Astrocyte (in vitro differentiated cells and primary cell): ENCODE data around the gene RPP25L. TPM values are rescaled to one million over a fixed set of nuclear protein-coding genes. Genes with fewer than 3 reads are reported as not detected.

Experiments used
- DNase-seq: peaks from one replicate; pipeline ENCODE4 v3.0.0-alpha.2; 2010; ENCODE audit warnings: low read depth
- FAIRE-seq: peaks from 2 replicates; lab custom pipeline; 2011; peaks lifted over from hg19 to GRCh38; lab: Jason Lieb, UNC
- H2AFZ ChIP-seq: 2 replicates; pipeline ENCODE4 v1.6.0; 2012; ENCODE audit warnings: low read depth, low read length, inconsistent platforms
- H3K27ac ChIP-seq: 2 replicates; pipeline ENCODE4 v1.5.1; 2011; ENCODE audit warnings: low read depth, low read length, inconsistent platforms
- H3K27me3 ChIP-seq: 2 replicates; pipeline ENCODE4 v1.6.0; 2011; ENCODE audit warnings: low read length, inconsistent platforms; ENCODE audit not compliant: insufficient read depth
- H3K36me3 ChIP-seq: 2 replicates; pipeline ENCODE4 v1.5.1; 2011; ENCODE audit warnings: low read length, inconsistent platforms; ENCODE audit not compliant: insufficient read depth
- H3K4me1 ChIP-seq: 2 replicates; pipeline ENCODE4 v1.5.1; 2011; ENCODE audit warnings: low read length, inconsistent platforms; ENCODE audit not compliant: insufficient read depth
- H3K4me2 ChIP-seq: 2 replicates; pipeline ENCODE4 v1.6.0; 2012; ENCODE audit warnings: low read length, inconsistent platforms
- H3K4me3 ChIP-seq: 2 replicates; pipeline ENCODE4 v1.5.1; 2011; ENCODE audit warnings: low read depth, mild to moderate bottlenecking, low read length, inconsistent platforms; ENCODE audit not compliant: insufficient read depth
- H3K79me2 ChIP-seq: 2 replicates; pipeline ENCODE4 v1.6.0; 2012; ENCODE audit warnings: mild to moderate bottlenecking, low read length, inconsistent platforms; ENCODE audit not compliant: insufficient read depth
- H3K9ac ChIP-seq: 2 replicates; pipeline ENCODE4 v1.6.0; 2012; ENCODE audit warnings: mild to moderate bottlenecking, low read length, inconsistent platforms
- H3K9me3 ChIP-seq: 2 replicates; pipeline ENCODE4 v1.5.1; 2012; ENCODE audit warnings: low read depth, mild to moderate bottlenecking, low read length, inconsistent platforms; ENCODE audit not compliant: insufficient read depth
- H4K20me1 ChIP-seq: 2 replicates; pipeline ENCODE4 v1.6.0; 2012; ENCODE audit warnings: low read length, inconsistent platforms; ENCODE audit not compliant: insufficient read depth
- H3K27ac Mint-ChIP-seq: one replicate; pipeline ENCODE4 v1.8.0; 2021; ENCODE audit warnings: mild to moderate bottlenecking, mixed read lengths; ENCODE audit not compliant: unreplicated experiment
- H3K27me3 Mint-ChIP-seq: one replicate; pipeline ENCODE4 v1.8.0; 2021; ENCODE audit warnings: low read depth, mixed read lengths; ENCODE audit not compliant: unreplicated experiment
- H3K36me3 Mint-ChIP-seq: one replicate; pipeline ENCODE4 v1.8.0; 2021; ENCODE audit warnings: low read depth, mixed read lengths; ENCODE audit not compliant: unreplicated experiment
- H3K4me1 Mint-ChIP-seq: one replicate; pipeline ENCODE4 v1.8.0; 2021; ENCODE audit warnings: low read depth, mixed read lengths; ENCODE audit not compliant: unreplicated experiment
- H3K4me3 Mint-ChIP-seq: one replicate; pipeline ENCODE4 v1.8.0; 2021; ENCODE audit warnings: mild to moderate bottlenecking, moderate library complexity, mixed read lengths; ENCODE audit not compliant: unreplicated experiment
- H3K9me3 Mint-ChIP-seq: one replicate; pipeline ENCODE4 v1.8.0; 2021; ENCODE audit warnings: mild to moderate bottlenecking, mixed read lengths; ENCODE audit not compliant: unreplicated experiment
- EZH2 ChIP-seq: IDR thresholded peaks from 2 replicates; pipeline ENCODE4 v1.6.1; 2012; ENCODE audit warnings: mild to moderate bottlenecking, low read length, inconsistent platforms; ENCODE audit not compliant: insufficient read depth
- total RNA-seq: library from RNA; stranded (reverse); gene quantifications from 2 replicates; pipeline ENCODE4 v1.2.1, GENCODE V29; 2021
- TF ChIP-seq, protein P1 (sequence below): IDR thresholded peaks from 2 replicates; pipeline ENCODE4 v1.5.1; 2011; ENCODE audit warnings: low read depth, mild to moderate bottlenecking, inconsistent platforms, low read length, moderate library complexity; ENCODE audit not compliant: insufficient read depth

The RPP25L gene
- total RNA-seq, 1 donor from 2014 or later = 13.9 TPM

DNA sequence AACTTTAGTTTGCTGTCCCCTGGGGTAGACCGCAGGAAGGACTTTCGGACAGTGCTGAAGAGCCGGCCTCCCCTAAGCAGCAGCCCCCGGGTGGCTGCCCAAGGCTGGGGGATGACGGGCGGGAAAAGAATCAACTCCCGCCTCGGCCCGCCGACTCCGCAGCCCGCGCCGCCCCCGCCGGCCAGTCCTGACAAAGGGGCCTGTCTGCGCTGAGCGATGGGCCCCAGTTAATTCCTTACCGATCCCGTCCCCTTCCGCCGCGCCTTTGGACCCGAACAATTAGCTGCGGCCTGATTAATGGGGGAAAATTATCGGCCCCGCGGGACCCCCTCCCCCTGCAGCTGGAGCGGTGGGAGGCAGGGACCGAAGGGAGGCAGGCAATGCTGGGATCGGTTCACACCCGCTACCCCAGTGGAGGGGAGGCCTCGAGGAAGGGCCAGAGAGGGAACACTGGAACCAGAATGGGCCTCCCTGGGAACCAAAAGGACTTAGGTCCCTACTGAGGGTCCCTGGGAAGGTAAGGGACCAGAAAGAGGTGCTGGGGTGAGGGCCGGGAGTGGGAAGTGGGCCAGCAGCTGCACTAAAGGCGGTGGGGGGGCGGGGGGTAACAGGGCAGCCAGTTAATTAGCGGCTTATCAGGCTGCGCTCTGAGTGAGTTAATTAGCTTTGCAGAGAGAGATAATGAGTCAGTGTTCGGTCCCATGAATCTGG lies 12.7 kb upstream of the RPP25L start:
- H3K36me3 Mint-ChIP-seq = peaks cover 3% of the 10 kb centered on the region
- FAIRE-seq = no peak

DNA sequence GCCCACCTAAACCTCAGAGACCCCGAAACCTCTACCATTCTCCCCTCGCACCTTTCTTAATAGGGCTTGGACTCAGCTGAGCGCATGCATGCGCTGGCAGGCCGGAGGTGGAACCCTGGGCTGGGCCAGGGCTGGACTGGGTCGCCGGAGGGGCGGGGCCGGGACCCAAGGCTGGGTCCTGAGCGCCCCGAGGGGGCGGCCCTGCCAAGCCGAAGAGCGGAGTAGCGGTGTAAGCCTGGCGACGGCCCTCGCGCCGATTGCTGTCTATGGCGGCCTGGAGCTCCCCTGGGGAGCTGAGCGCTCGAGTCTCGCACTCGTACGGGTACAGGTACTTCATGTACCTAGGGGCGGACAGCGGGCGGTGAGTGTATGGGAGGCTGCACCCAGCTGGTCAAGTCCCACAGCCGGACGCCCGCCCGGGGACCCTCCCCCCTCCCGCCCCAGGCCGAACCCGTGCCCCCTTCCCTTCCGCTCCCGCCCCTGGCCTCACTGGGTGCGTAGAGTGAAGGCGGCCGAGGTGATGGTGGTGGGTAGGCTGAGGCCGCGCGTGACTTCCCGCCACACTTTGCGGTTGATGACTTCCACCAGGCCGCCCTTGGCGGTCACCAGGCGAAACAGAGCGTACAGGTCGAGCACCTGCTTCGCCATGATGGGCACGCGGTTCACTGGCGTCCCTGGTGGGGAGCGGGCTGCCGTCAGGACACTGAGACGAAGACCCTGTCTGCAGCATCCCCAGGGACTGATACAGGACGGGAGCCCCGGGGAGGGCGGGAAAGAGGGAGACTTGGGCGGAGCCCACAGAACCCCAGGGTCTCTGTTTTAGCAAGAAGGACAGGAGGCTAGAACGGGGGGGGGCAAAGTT lies 11.7 kb upstream of the RPP25L start:
- H3K4me3 Mint-ChIP-seq = no peak overlapping the region
- DNase-seq = no peak
- Histone ChIP-seq H3K4me3 (no peak overlapping the region), H3K4me1 (peaks cover 6% of the 10 kb centered on the region), H3K9ac (no peak overlapping the region), H3K27ac (no peak overlapping the region), H3K4me2 (no peak overlapping the region), H3K36me3 (no peaks in the 10 kb centered on the region), H4K20me1 (peaks cover 6% of the 10 kb centered on the region), H3K79me2 (peaks cover 12% of the 10 kb centered on the region), H3K9me3 (no peaks in the 10 kb centered on the region), H2AFZ (no peak overlapping the region), H3K27me3 (peaks cover 51% of the 10 kb centered on the region)
- H3K4me1 Mint-ChIP-seq = peaks cover 4% of the 10 kb centered on the region
- H3K27me3 Mint-ChIP-seq = peaks cover 45% of the 10 kb centered on the region
- no peak overlapping the region for H3K27ac Mint-ChIP-seq
- H3K36me3 Mint-ChIP-seq = peaks cover 3% of the 10 kb centered on the region
- TF ChIP-seq EZH2 = peak; percentile 66
- TF ChIP-seq, protein P1, sequence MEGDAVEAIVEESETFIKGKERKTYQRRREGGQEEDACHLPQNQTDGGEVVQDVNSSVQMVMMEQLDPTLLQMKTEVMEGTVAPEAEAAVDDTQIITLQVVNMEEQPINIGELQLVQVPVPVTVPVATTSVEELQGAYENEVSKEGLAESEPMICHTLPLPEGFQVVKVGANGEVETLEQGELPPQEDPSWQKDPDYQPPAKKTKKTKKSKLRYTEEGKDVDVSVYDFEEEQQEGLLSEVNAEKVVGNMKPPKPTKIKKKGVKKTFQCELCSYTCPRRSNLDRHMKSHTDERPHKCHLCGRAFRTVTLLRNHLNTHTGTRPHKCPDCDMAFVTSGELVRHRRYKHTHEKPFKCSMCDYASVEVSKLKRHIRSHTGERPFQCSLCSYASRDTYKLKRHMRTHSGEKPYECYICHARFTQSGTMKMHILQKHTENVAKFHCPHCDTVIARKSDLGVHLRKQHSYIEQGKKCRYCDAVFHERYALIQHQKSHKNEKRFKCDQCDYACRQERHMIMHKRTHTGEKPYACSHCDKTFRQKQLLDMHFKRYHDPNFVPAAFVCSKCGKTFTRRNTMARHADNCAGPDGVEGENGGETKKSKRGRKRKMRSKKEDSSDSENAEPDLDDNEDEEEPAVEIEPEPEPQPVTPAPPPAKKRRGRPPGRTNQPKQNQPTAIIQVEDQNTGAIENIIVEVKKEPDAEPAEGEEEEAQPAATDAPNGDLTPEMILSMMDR = no peak
- FAIRE-seq = no peak
- H3K9me3 Mint-ChIP-seq = no peaks in the 10 kb centered on the region

More for the DNA sequence above, 12.7 kb upstream of the RPP25L start:
- Histone ChIP-seq H3K9me3 (no peaks in the 10 kb centered on the region), H4K20me1 (peaks cover 6% of the 10 kb centered on the region), H3K4me2 (peak overlapping the region; percentile 49), H2AFZ (no peak overlapping the region), H3K4me3 (no peak overlapping the region), H3K27me3 (peaks cover 58% of the 10 kb centered on the region), H3K36me3 (no peaks in the 10 kb centered on the region), H3K4me1 (peaks cover 6% of the 10 kb centered on the region), H3K9ac (no peak overlapping the region), H3K27ac (no peak overlapping the region), H3K79me2 (peaks cover 5% of the 10 kb centered on the region)
- H3K27ac Mint-ChIP-seq = no peak overlapping the region
- H3K4me1 Mint-ChIP-seq = peaks cover 4% of the 10 kb centered on the region
- H3K9me3 Mint-ChIP-seq = no peaks in the 10 kb centered on the region
- DNase-seq = no peak
- no peak overlapping the region for H3K4me3 Mint-ChIP-seq
- TF ChIP-seq EZH2 = peak; percentile 60
- TF ChIP-seq, protein P1 = no peak
- H3K27me3 Mint-ChIP-seq = peaks cover 51% of the 10 kb centered on the region
